Parathyroid adenoma (tissue), 2 donors: Measurements from ENCODE around the gene MT1B.
"Not testable (repeated sequence)": the region's sequence is repeated elsewhere in the genome, so short reads cannot be mapped to it uniquely, and the experiment has no call there.

ENCODE experiments used
- H2AFZ ChIP-seq: fragments of 300-600 bp; sonication (generic); one replicate; pipeline ENCODE4 v1.7.0; 2017; ENCODE audit warnings: antibody characterized with exemption, mild to moderate bottlenecking
- H3K27ac ChIP-seq: fragments of 300-600 bp; sonication (generic); one replicate; pipeline ENCODE4 v1.7.0; 2017
- H3K27me3 ChIP-seq: fragments of 300-600 bp; sonication (generic); one replicate; pipeline ENCODE4 v1.7.0; 2017; ENCODE audit warnings: low read length; ENCODE audit not compliant: control insufficient read depth, insufficient read depth
- H3K36me3 ChIP-seq: fragments of 300-600 bp; sonication (generic); one replicate; pipeline ENCODE4 v1.7.0; 2017; ENCODE audit warnings: low read length; ENCODE audit not compliant: control insufficient read depth, insufficient read depth
- H3K4me1 ChIP-seq: fragments of 300-600 bp; sonication (generic); one replicate; pipeline ENCODE4 v1.7.0; 2017; ENCODE audit warnings: control low read depth
- H3K4me2 ChIP-seq: fragments of 300-600 bp; sonication (generic); one replicate; pipeline ENCODE4 v1.7.0; 2017; ENCODE audit warnings: low read length
- H3K4me3 ChIP-seq: fragments of 300-600 bp; sonication (generic); one replicate; pipeline ENCODE4 v1.7.0; 2017; ENCODE audit warnings: low read depth, low read length
- H3K79me2 ChIP-seq: fragments of 300-600 bp; sonication (generic); one replicate; pipeline ENCODE4 v1.7.0; 2017; ENCODE audit warnings: control low read depth
- H3K9ac ChIP-seq: fragments of 300-600 bp; sonication (generic); one replicate; pipeline ENCODE4 v1.7.0; 2017; ENCODE audit warnings: mild to moderate bottlenecking
- H3K9me3 ChIP-seq: fragments of 300-600 bp; sonication (generic); one replicate; pipeline ENCODE4 v1.7.0; 2017; ENCODE audit warnings: low read length; ENCODE audit not compliant: control insufficient read depth
- TF ChIP-seq, protein P1 (sequence below): fragments of 300-600 bp; sonication (generic); IDR thresholded peaks from one replicate; pipeline ENCODE4 v1.7.0; 2017; ENCODE audit warnings: antibody characterized with exemption, mild to moderate bottlenecking
- donor health status: primary hyperparathyroidism.

MT1B gene

GRCh38 chr16:56664506-56664905 is 12.8 kb downstream of the MT1B start:
- H3K36me3 ChIP-seq = no peaks in the 10 kb centered on the region
- H3K27ac ChIP-seq = no peak overlapping the region
- no peaks in the 10 kb centered on the region for H3K9me3 ChIP-seq
- H2AFZ ChIP-seq = no peak overlapping the region
- TF ChIP-seq, protein P1, sequence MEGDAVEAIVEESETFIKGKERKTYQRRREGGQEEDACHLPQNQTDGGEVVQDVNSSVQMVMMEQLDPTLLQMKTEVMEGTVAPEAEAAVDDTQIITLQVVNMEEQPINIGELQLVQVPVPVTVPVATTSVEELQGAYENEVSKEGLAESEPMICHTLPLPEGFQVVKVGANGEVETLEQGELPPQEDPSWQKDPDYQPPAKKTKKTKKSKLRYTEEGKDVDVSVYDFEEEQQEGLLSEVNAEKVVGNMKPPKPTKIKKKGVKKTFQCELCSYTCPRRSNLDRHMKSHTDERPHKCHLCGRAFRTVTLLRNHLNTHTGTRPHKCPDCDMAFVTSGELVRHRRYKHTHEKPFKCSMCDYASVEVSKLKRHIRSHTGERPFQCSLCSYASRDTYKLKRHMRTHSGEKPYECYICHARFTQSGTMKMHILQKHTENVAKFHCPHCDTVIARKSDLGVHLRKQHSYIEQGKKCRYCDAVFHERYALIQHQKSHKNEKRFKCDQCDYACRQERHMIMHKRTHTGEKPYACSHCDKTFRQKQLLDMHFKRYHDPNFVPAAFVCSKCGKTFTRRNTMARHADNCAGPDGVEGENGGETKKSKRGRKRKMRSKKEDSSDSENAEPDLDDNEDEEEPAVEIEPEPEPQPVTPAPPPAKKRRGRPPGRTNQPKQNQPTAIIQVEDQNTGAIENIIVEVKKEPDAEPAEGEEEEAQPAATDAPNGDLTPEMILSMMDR = no peak
- H3K4me3 ChIP-seq = no peak overlapping the region
- peaks cover 2% of the 10 kb centered on the region for H3K27me3 ChIP-seq
- no peaks in the 10 kb centered on the region for H3K79me2 ChIP-seq
- H3K4me1 ChIP-seq = no peaks in the 10 kb centered on the region
- no peak overlapping the region for H3K9ac ChIP-seq
- H3K4me2 ChIP-seq = no peak overlapping the region

GRCh38 chr16:56665286-56666261 is 13.9 kb downstream of the MT1B start:
- not testable (repeated sequence) for H3K27me3 ChIP-seq, H2AFZ ChIP-seq

GRCh38 chr16:56667581-56668571 is 16.2 kb downstream of the MT1B start, which contains the start of gene MT1G:
TSS of gene MT1G (minus strand) at chr16:56668065. CDS start at chr16:56667993, 72 bp downstream.
- TF ChIP-seq, protein P1 = no peak
- no peak within 1 kb of the TSS for H3K4me3 ChIP-seq
- no peaks in the 10 kb centered on the region for H3K36me3 ChIP-seq
- no peak within 1 kb of the TSS for H3K27ac ChIP-seq
- no peak within 1 kb of the TSS for H3K9ac ChIP-seq
- peak within 1 kb of the TSS; percentile 47 for H2AFZ ChIP-seq
- H3K4me1 ChIP-seq = no peaks in the 10 kb centered on the region
- peaks cover 2% of the 10 kb centered on the region for H3K27me3 ChIP-seq
- peak within 1 kb of the TSS; percentile 17 for H3K4me2 ChIP-seq
- no peaks in the 10 kb centered on the region for H3K9me3 ChIP-seq
- no peaks in the 10 kb centered on the region for H3K79me2 ChIP-seq

More at GRCh38 chr16:56665286-56666261, 13.9 kb downstream of the MT1B start:
- not testable (repeated sequence) for H3K4me1 ChIP-seq, H3K4me3 ChIP-seq, H3K4me2 ChIP-seq, H3K36me3 ChIP-seq, H3K9me3 ChIP-seq, H3K9ac ChIP-seq, H3K27ac ChIP-seq, H3K79me2 ChIP-seq

DNA sequence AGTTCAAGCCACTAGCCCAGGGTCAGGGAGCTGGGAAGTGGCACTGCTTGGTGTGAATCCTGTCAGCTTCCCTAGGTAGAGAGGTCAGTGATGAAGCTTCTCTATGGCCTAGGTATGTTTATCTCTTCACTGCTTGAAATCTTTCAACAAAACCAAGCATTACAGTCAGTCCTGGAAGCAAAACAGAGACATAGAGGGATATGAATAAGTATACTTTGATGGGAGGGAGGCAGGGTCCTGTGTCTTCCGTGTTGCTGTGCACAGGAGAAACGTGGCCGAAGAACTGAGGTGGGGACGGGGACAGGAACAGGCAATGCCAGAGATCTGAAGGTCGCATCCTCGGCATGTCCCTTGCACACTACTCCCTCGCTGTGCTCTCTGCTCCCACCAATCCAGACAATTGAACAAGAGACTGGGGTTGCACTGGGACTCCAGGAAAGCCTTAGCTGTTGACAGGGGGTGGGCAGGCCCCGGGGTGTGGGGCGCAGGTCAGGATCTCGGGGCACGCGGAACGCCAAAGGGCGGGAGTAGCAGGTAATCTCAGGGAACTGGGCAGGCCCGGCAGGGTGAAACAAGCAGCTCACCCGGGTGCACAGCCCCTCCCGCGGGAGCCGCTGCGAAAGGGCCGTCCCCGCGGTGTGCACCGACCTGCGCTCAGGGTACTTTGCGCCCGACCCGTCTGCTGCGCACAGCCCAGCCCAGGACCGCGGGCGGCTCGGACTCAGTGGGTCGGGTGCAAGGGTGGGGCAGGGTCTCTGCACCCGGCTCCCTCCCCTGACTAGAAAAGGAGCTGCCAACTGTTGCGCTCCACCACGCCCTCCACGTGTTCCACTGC is 17.5 kb downstream of the MT1B start, which contains the start of gene MT1H:
TSS of gene MT1H (plus strand) at position 810 of the 835 bp plus-strand sequence. CDS start 71 bp downstream, outside the sequence.
- no peaks in the 10 kb centered on the region for H3K9me3 ChIP-seq
- no peak within 1 kb of the TSS for H3K4me3 ChIP-seq
- no peak within 1 kb of the TSS for H3K9ac ChIP-seq
- peaks cover 2% of the 10 kb centered on the region for H3K27me3 ChIP-seq
- no peak within 1 kb of the TSS for H3K27ac ChIP-seq
- no peak within 1 kb of the TSS for H2AFZ ChIP-seq
- H3K4me2 ChIP-seq = no peak within 1 kb of the TSS
- no peaks in the 10 kb centered on the region for H3K36me3 ChIP-seq
- TF ChIP-seq, protein P1 = no peak
- H3K4me1 ChIP-seq = no peaks in the 10 kb centered on the region
- H3K79me2 ChIP-seq = no peaks in the 10 kb centered on the region
